ENCODE data around the gene CTLA4. TPM values are rescaled to one million over a fixed set of nuclear protein-coding genes. Genes with fewer than 3 reads are reported as not detected.

Gene CTLA4
- total and polyA plus RNA-seq, 2 of the 4 experiments (the other 2 are of a cell fraction): not detected

DNA sequence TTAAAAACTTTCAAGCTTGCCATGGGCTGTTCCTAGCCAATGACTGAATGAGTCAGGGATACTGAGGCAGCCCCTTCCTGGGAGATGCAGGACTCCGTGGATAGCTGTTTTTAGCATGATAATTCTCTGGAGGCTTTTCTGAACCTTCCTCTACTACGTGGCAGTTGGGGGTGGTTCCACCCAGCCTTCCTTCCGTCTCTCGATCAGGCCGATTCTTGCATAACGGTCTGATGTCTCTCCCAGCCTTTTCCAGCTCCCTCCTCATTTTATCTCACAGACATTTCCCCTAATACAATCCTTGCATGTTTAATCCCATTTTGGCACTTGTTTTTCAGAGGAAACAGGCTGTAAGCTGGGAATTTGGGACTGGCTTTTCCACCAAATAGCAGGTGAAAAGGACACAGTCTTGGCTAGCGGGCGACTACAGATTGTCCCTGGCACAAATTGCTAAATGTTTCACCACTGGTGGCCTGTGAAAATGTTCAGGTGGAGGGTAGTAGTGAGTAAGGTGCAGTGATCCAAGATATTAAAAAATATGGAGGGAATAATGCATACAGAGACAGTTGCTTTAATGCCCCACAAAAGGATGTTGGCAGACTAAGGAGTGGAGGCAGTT lies 21.0 kb upstream of the CTLA4 start:
- peaks cover 25% of the 10 kb centered on the region for H3K27me3 ChIP-seq (ENCODE audit: control insufficient read depth, insufficient read depth, low read length)
- CTCF ChIA-PET: no interaction called here
- no peak overlapping the region for H2AK9ac ChIP-seq (replicated peaks; ENCODE audit: low read depth, low read length, poor library complexity)
- WGBS, 2 experiments (ENCODE audit: extremely low coverage in 2 of 2, insufficient read length in 1 of 2): no CpG with 5 or more reads among the region's 8 CpGs
- no peaks in the 10 kb centered on the region for H3K4me1 ChIP-seq (ENCODE audit: control insufficient read depth, insufficient read depth, low read length)
- no peak overlapping the region for H3K56ac ChIP-seq (ENCODE audit: extremely low read depth, insufficient read depth, low read length)
- no peaks in the 10 kb centered on the region for H3K9me3 ChIP-seq (ENCODE audit: control insufficient read depth, insufficient read depth, low read length)
- H3K4me2 ChIP-seq (ENCODE audit: low read depth, low read length): no peak overlapping the region
- H3K9ac ChIP-seq (ENCODE audit: low read depth, low read length): no peak overlapping the region
- POLR2A ChIA-PET (ENCODE audit: unreplicated experiment): interaction anchor here (0.6 kb wide), 1 partner anchor 441 kb away, joined by 3 read pairs; no protein-coding TSS in a partner anchor
- no peak overlapping the region for H2BK120ac ChIP-seq (ENCODE audit: low read depth, low read length)
- no peak overlapping the region for H2BK5ac ChIP-seq (ENCODE audit: low read depth, low read length, poor library complexity, severe bottlenecking)
- no peak for ATAC-seq (ENCODE audit: low read depth)
- TF ChIP-seq FOS (IDR thresholded peaks at IDR 0.05; ENCODE audit: low read depth, low read length) (no peak), RFX5 (IDR thresholded peaks at IDR 0.05; ENCODE audit: low read depth, low read length) (no peak), MXI1 (IDR thresholded peaks at IDR 0.05; ENCODE audit: borderline replicate concordance, low read depth, low read length) (no peak), BHLHE40 (IDR thresholded peaks at IDR 0.05; ENCODE audit: low read depth, low read length) (no peak), MAFK (IDR thresholded peaks at IDR 0.05; ENCODE audit: low read depth, low read length) (no peak)
- TF ChIP-seq, protein P1, sequence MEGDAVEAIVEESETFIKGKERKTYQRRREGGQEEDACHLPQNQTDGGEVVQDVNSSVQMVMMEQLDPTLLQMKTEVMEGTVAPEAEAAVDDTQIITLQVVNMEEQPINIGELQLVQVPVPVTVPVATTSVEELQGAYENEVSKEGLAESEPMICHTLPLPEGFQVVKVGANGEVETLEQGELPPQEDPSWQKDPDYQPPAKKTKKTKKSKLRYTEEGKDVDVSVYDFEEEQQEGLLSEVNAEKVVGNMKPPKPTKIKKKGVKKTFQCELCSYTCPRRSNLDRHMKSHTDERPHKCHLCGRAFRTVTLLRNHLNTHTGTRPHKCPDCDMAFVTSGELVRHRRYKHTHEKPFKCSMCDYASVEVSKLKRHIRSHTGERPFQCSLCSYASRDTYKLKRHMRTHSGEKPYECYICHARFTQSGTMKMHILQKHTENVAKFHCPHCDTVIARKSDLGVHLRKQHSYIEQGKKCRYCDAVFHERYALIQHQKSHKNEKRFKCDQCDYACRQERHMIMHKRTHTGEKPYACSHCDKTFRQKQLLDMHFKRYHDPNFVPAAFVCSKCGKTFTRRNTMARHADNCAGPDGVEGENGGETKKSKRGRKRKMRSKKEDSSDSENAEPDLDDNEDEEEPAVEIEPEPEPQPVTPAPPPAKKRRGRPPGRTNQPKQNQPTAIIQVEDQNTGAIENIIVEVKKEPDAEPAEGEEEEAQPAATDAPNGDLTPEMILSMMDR (conservative IDR thresholded peaks at IDR 0.05; ENCODE audit: low read depth, low read length): no peak
- TF ChIP-seq, protein P2, sequence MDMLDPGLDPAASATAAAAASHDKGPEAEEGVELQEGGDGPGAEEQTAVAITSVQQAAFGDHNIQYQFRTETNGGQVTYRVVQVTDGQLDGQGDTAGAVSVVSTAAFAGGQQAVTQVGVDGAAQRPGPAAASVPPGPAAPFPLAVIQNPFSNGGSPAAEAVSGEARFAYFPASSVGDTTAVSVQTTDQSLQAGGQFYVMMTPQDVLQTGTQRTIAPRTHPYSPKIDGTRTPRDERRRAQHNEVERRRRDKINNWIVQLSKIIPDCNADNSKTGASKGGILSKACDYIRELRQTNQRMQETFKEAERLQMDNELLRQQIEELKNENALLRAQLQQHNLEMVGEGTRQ (IDR thresholded peaks at IDR 0.05; ENCODE audit: low read depth, low read length): no peak
- TF ChIP-seq, protein P3, sequence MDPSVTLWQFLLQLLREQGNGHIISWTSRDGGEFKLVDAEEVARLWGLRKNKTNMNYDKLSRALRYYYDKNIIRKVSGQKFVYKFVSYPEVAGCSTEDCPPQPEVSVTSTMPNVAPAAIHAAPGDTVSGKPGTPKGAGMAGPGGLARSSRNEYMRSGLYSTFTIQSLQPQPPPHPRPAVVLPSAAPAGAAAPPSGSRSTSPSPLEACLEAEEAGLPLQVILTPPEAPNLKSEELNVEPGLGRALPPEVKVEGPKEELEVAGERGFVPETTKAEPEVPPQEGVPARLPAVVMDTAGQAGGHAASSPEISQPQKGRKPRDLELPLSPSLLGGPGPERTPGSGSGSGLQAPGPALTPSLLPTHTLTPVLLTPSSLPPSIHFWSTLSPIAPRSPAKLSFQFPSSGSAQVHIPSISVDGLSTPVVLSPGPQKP (IDR thresholded peaks at IDR 0.05; ENCODE audit: borderline replicate concordance, low read depth, low read length): no peak
- in situ Hi-C loops (cut with MboI; ENCODE audit: low sequenced_read_pairs) (no loop called here), intact Hi-C loops (cut with micrococcal nuclease) (no loop called here), dilution Hi-C loops (cut with HindIII; ENCODE audit: low sequenced_read_pairs, unreplicated experiment) (no loop called here)
- H4K91ac ChIP-seq (ENCODE audit: insufficient read depth, low read depth, low read length): no peak overlapping the region
- H3K9me1 ChIP-seq (ENCODE audit: insufficient read depth, low read length): no peaks in the 10 kb centered on the region
- H3K4me3 ChIP-seq (ENCODE audit: insufficient read depth, low read depth, low read length): no peak overlapping the region
- H4K8ac ChIP-seq (ENCODE audit: low read depth in 2 of 2, low read length in 2 of 2): no peak overlapping the region
- H3K79me1 ChIP-seq (ENCODE audit: low read depth in 1 of 2, low read length in 2 of 2): no peaks in the 10 kb centered on the region
- BruUV-seq (replicated peaks): no TSS peak
- no peak overlapping the region for H3K4ac ChIP-seq (ENCODE audit: low read depth, low read length)
- H3K23ac ChIP-seq (ENCODE audit: low read depth, low read length): no peak overlapping the region
- no peak overlapping the region for H3K18ac ChIP-seq (ENCODE audit: low read depth, low read length)
- H2BK20ac ChIP-seq (ENCODE audit: low read depth, low read length): no peak overlapping the region
- no peaks in the 10 kb centered on the region for H4K20me1 ChIP-seq (ENCODE audit: insufficient read depth, low read length)
- H3K36me3 ChIP-seq (ENCODE audit: control insufficient read depth, insufficient read depth, low read length): no peaks in the 10 kb centered on the region
- no peak for DNase-seq
- H2BK15ac ChIP-seq (ENCODE audit: low read depth, low read length): no peak overlapping the region
- H3K14ac ChIP-seq (replicated peaks; ENCODE audit: low read depth, low read length): no peak overlapping the region
- no peak overlapping the region for H3K27ac ChIP-seq (ENCODE audit: insufficient read depth, low read length)
- no peak overlapping the region for H2AFZ ChIP-seq (replicated peaks; ENCODE audit: low read length, poor library complexity)
- no peak overlapping the region for H4K5ac ChIP-seq (ENCODE audit: low read depth, low read length)
- H2AK5ac ChIP-seq (ENCODE audit: low read depth, low read length): no peak overlapping the region
